H1 (cell line): ENCODE data around the gene LAMB1. TPM values are rescaled to one million over a fixed set of nuclear protein-coding genes. Genes with fewer than 3 reads are reported as not detected.

ENCODE experiments used
- CBX8 ChIP-seq: fragments of 300-800, 300-1000 bp; sonication (generic); IDR thresholded peaks from 2 replicates; pipeline ENCODE4 v1.7.1; 2016; ENCODE audit warnings: low read depth, low read length, borderline replicate concordance
- polyA plus RNA-seq, 7 experiments: library from polyadenylated mRNA; depleted of rRNA in 3 of 7; stranded (reverse) in 5 of 7; unstranded in 2 of 7; fragments of >200 nt in 5 of 7; fragments of 200-250 nt in 2 of 7; gene quantifications; 1 replicate in 5 of 7; 2 replicates in 1 of 7; 4 replicates in 1 of 7; pipeline versions ENCODE4 v1.2.1 to v1.2.3, GENCODE V29; 2011 to 2013; ENCODE audit warnings: missing spikeins in 2 of 7, mixed read lengths in 2 of 7
- total RNA-seq: library from RNA; stranded (reverse); fragmentation: NEBNext Ultra II Directional; extraction: Animal tissue kit (Norgen Biotek cat#: 25700); gene quantifications from 2 replicates; pipeline ENCODE4 v1.2.1, GENCODE V29; 2021
- TF ChIP-seq, protein P1 (sequence below): IDR thresholded peaks from 2 replicates; pipeline ENCODE4 v1.6.1; 2012; ENCODE audit warnings: low read length, inconsistent platforms

Gene LAMB1
- total and polyA plus RNA-seq, 2 of the 8 experiments (the other 6 are each of a cell fraction or from before 2014, with no cell fraction given) = 31.9 to 38.5 TPM

DNA sequence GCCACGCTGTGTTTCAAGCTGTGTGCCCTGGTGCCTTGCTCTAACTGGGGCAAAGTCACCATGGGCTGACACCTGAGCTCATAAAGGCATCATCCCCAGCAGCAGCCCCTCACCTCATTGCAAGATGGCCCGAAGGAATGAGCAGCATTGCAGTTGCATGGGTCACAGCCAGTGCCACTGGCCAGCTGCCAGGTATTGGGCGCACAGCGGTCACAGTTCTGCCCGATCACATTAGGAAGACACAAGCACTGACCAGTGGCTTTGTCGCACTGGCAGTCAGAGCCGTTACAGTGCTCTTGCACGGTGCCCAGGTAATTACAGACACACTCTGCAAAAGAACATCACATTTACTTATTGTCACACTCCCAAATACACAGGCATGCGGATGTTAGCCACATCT lies 51.1 kb downstream of the LAMB1 start (continued):
- TF ChIP-seq, protein P1, sequence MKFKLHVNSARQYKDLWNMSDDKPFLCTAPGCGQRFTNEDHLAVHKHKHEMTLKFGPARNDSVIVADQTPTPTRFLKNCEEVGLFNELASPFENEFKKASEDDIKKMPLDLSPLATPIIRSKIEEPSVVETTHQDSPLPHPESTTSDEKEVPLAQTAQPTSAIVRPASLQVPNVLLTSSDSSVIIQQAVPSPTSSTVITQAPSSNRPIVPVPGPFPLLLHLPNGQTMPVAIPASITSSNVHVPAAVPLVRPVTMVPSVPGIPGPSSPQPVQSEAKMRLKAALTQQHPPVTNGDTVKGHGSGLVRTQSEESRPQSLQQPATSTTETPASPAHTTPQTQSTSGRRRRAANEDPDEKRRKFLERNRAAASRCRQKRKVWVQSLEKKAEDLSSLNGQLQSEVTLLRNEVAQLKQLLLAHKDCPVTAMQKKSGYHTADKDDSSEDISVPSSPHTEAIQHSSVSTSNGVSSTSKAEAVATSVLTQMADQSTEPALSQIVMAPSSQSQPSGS = no peak
- TF ChIP-seq CBX8 = no peak
